ENCODE results near the gene HHAT. TPM values are rescaled to one million over a fixed set of nuclear protein-coding genes. Genes with fewer than 3 reads are reported as not detected.

The HHAT gene
- polyA plus RNA-seq, 4 donors = 0.27 to 4.0 (median 1.4) TPM

- peak in 1 of 2 donors; percentile 66 for DNase-seq
- Histone ChIP-seq H3K4me1 (ENCODE audit: control insufficient read depth in 3 of 3, insufficient read depth in 2 of 3, low read depth in 1 of 3, low read length in 2 of 3) (peaks cover 0 to 3% (median 0%) of the 10 kb centered on the region in 3 donors), H3K27ac (ENCODE audit: low read depth in 1 of 3, low read length in 2 of 3) (no peak overlapping the region), H3K9me3 (ENCODE audit: control insufficient read depth in 2 of 2, insufficient read depth in 1 of 2, low read depth in 1 of 2, low read length in 1 of 2) (peaks cover 0 to 5% of the 10 kb centered on the region in 2 donors), H3K36me3 (ENCODE audit: control insufficient read depth in 3 of 3, insufficient read depth in 2 of 3, low read depth in 1 of 3, low read length in 3 of 3) (peaks cover 0 to 2% (median 0%) of the 10 kb centered on the region in 3 donors), H3K4me3 (ENCODE audit: low read depth in 1 of 3, low read length in 3 of 3) (no peak overlapping the region), H3K27me3 (ENCODE audit: control insufficient read depth in 3 of 3, insufficient read depth in 3 of 3, low read length in 3 of 3) (no peaks in the 10 kb centered on the region)
- FAIRE-seq = no peak
- 19 to 40% (median 39%) methylated on average over 3 of the region's 3 CpGs for WGBS, 3 donors
Measured at GRCh38 chr1:210358626-210359025, 29.9 kb downstream of the HHAT start.

- H3K27ac ChIP-seq (ENCODE audit: low read depth in 1 of 3, low read length in 2 of 3) = no peak overlapping the region
- H3K9me3 ChIP-seq (ENCODE audit: control insufficient read depth in 2 of 2, insufficient read depth in 1 of 2, low read depth in 1 of 2, low read length in 1 of 2) = peaks cover 0 to 5% of the 10 kb centered on the region in 2 donors
- peaks cover 0 to 3% (median 0%) of the 10 kb centered on the region in 3 donors for H3K4me1 ChIP-seq (ENCODE audit: control insufficient read depth in 3 of 3, insufficient read depth in 2 of 3, low read depth in 1 of 3, low read length in 2 of 3)
- no peak for FAIRE-seq
- no peaks in the 10 kb centered on the region for H3K27me3 ChIP-seq (ENCODE audit: control insufficient read depth in 3 of 3, insufficient read depth in 3 of 3, low read length in 3 of 3)
- WGBS, 3 donors = 52 to 77% (median 66%) methylated on average over 3 of the region's 3 CpGs
- DNase-seq = peak in 1 of 2 donors; percentile 58
- peaks cover 0 to 2% (median 0%) of the 10 kb centered on the region in 3 donors for H3K36me3 ChIP-seq (ENCODE audit: control insufficient read depth in 3 of 3, insufficient read depth in 2 of 3, low read depth in 1 of 3, low read length in 3 of 3)
- no peak overlapping the region for H3K4me3 ChIP-seq (ENCODE audit: low read depth in 1 of 3, low read length in 3 of 3)
Measured at GRCh38 chr1:210359255-210359654, 30.6 kb downstream of the HHAT start.

- H3K27ac ChIP-seq (ENCODE audit: low read depth in 1 of 3, low read length in 2 of 3) = no peak overlapping the region
- no peak for FAIRE-seq
- peaks cover 0 to 2% (median 0%) of the 10 kb centered on the region in 3 donors for H3K36me3 ChIP-seq (ENCODE audit: control insufficient read depth in 3 of 3, insufficient read depth in 2 of 3, low read depth in 1 of 3, low read length in 3 of 3)
- H3K4me3 ChIP-seq (ENCODE audit: low read depth in 1 of 3, low read length in 3 of 3) = no peak overlapping the region
- 47 to 56% (median 47%) methylated on average over 10 of the region's 10 CpGs for WGBS, 3 donors
- H3K4me1 ChIP-seq (ENCODE audit: control insufficient read depth in 3 of 3, insufficient read depth in 2 of 3, low read depth in 1 of 3, low read length in 2 of 3) = peaks cover 0 to 3% (median 0%) of the 10 kb centered on the region in 3 donors
- H3K9me3 ChIP-seq (ENCODE audit: control insufficient read depth in 2 of 2, insufficient read depth in 1 of 2, low read depth in 1 of 2, low read length in 1 of 2) = peaks cover 0 to 5% of the 10 kb centered on the region in 2 donors
- peak; percentile 31 to 38 for DNase-seq
- no peaks in the 10 kb centered on the region for H3K27me3 ChIP-seq (ENCODE audit: control insufficient read depth in 3 of 3, insufficient read depth in 3 of 3, low read length in 3 of 3)
Measured at GRCh38 chr1:210360852-210361477, 32.3 kb downstream of the HHAT start.

- Histone ChIP-seq H3K4me1 (ENCODE audit: control insufficient read depth in 3 of 3, insufficient read depth in 2 of 3, low read depth in 1 of 3, low read length in 2 of 3) (peaks cover 0 to 3% (median 0%) of the 10 kb centered on the region in 3 donors), H3K9me3 (ENCODE audit: control insufficient read depth in 2 of 2, insufficient read depth in 1 of 2, low read depth in 1 of 2, low read length in 1 of 2) (peaks cover 0 to 5% of the 10 kb centered on the region in 2 donors), H3K27ac (ENCODE audit: low read depth in 1 of 3, low read length in 2 of 3) (no peak overlapping the region), H3K36me3 (ENCODE audit: control insufficient read depth in 3 of 3, insufficient read depth in 2 of 3, low read depth in 1 of 3, low read length in 3 of 3) (peaks cover 0 to 2% (median 0%) of the 10 kb centered on the region in 3 donors), H3K4me3 (ENCODE audit: low read depth in 1 of 3, low read length in 3 of 3) (no peak overlapping the region), H3K27me3 (ENCODE audit: control insufficient read depth in 3 of 3, insufficient read depth in 3 of 3, low read length in 3 of 3) (no peaks in the 10 kb centered on the region)
- 89 to 94% (median 93%) methylated on average over 4 of the region's 4 CpGs for WGBS, 3 donors
- DNase-seq (no peak), FAIRE-seq (no peak)
Measured at GRCh38 chr1:210361665-210362064, 33.0 kb downstream of the HHAT start.

GRCh38 chr1:210362526-210362925 lies 33.8 kb downstream of the HHAT start:
- H3K27me3 ChIP-seq (ENCODE audit: control insufficient read depth in 3 of 3, insufficient read depth in 3 of 3, low read length in 3 of 3) = no peaks in the 10 kb centered on the region
- H3K36me3 ChIP-seq (ENCODE audit: control insufficient read depth in 3 of 3, insufficient read depth in 2 of 3, low read depth in 1 of 3, low read length in 3 of 3) = peaks cover 0 to 2% (median 0%) of the 10 kb centered on the region in 3 donors
- FAIRE-seq = no peak
- WGBS, 3 donors = 65 to 81% (median 79%) methylated on average over 4 of the region's 4 CpGs
- DNase-seq = no peak
- H3K9me3 ChIP-seq (ENCODE audit: control insufficient read depth in 2 of 2, insufficient read depth in 1 of 2, low read depth in 1 of 2, low read length in 1 of 2) = peaks cover 0 to 5% of the 10 kb centered on the region in 2 donors
- peaks cover 0 to 3% (median 0%) of the 10 kb centered on the region in 3 donors for H3K4me1 ChIP-seq (ENCODE audit: control insufficient read depth in 3 of 3, insufficient read depth in 2 of 3, low read depth in 1 of 3, low read length in 2 of 3)
- H3K4me3 ChIP-seq (ENCODE audit: low read depth in 1 of 3, low read length in 3 of 3) = no peak overlapping the region
- H3K27ac ChIP-seq (ENCODE audit: low read depth in 1 of 3, low read length in 2 of 3) = no peak overlapping the region

- 63 to 88% (median 81%) methylated on average over 6 of the region's 6 CpGs for WGBS, 3 donors
- FAIRE-seq = no peak
Measured at GRCh38 chr1:210363119-210363518, 34.4 kb downstream of the HHAT start.

GRCh38 chr1:210364479-210364878 lies 35.8 kb downstream of the HHAT start:
- no peak for FAIRE-seq
- H3K27ac ChIP-seq (ENCODE audit: low read depth in 1 of 3, low read length in 2 of 3) = no peak overlapping the region
- 79 to 85% (median 84%) methylated on average over 5 of the region's 5 CpGs for WGBS, 3 donors
- H3K4me1 ChIP-seq (ENCODE audit: control insufficient read depth in 3 of 3, insufficient read depth in 2 of 3, low read depth in 1 of 3, low read length in 2 of 3) = peaks cover 0 to 3% (median 0%) of the 10 kb centered on the region in 3 donors
- no peaks in the 10 kb centered on the region for H3K27me3 ChIP-seq (ENCODE audit: control insufficient read depth in 3 of 3, insufficient read depth in 3 of 3, low read length in 3 of 3)
- H3K9me3 ChIP-seq (ENCODE audit: control insufficient read depth in 2 of 2, insufficient read depth in 1 of 2, low read depth in 1 of 2, low read length in 1 of 2) = peaks cover 0 to 2% of the 10 kb centered on the region in 2 donors
- no peak for DNase-seq
- peaks cover 0 to 2% (median 0%) of the 10 kb centered on the region in 3 donors for H3K36me3 ChIP-seq (ENCODE audit: control insufficient read depth in 3 of 3, insufficient read depth in 2 of 3, low read depth in 1 of 3, low read length in 3 of 3)
- H3K4me3 ChIP-seq (ENCODE audit: low read depth in 1 of 3, low read length in 3 of 3) = no peak overlapping the region

More at GRCh38 chr1:210363119-210363518, 34.4 kb downstream of the HHAT start:
- DNase-seq = no peak
- H3K4me3 ChIP-seq (ENCODE audit: low read depth in 1 of 3, low read length in 3 of 3) = no peak overlapping the region
- no peaks in the 10 kb centered on the region for H3K27me3 ChIP-seq (ENCODE audit: control insufficient read depth in 3 of 3, insufficient read depth in 3 of 3, low read length in 3 of 3)
- H3K36me3 ChIP-seq (ENCODE audit: control insufficient read depth in 3 of 3, insufficient read depth in 2 of 3, low read depth in 1 of 3, low read length in 3 of 3) = peaks cover 0 to 2% (median 0%) of the 10 kb centered on the region in 3 donors
- peaks cover 0 to 5% of the 10 kb centered on the region in 2 donors for H3K9me3 ChIP-seq (ENCODE audit: control insufficient read depth in 2 of 2, insufficient read depth in 1 of 2, low read depth in 1 of 2, low read length in 1 of 2)
- H3K27ac ChIP-seq (ENCODE audit: low read depth in 1 of 3, low read length in 2 of 3) = peak overlapping the region in 1 of 3 donors; percentile 46
- peaks cover 0 to 3% (median 0%) of the 10 kb centered on the region in 3 donors for H3K4me1 ChIP-seq (ENCODE audit: control insufficient read depth in 3 of 3, insufficient read depth in 2 of 3, low read depth in 1 of 3, low read length in 2 of 3)

- Histone ChIP-seq H3K9me3 (ENCODE audit: control insufficient read depth in 2 of 2, insufficient read depth in 1 of 2, low read depth in 1 of 2, low read length in 1 of 2) (no peaks in the 10 kb centered on the region), H3K4me3 (ENCODE audit: low read depth in 1 of 3, low read length in 3 of 3) (no peak overlapping the region), H3K4me1 (ENCODE audit: control insufficient read depth in 3 of 3, insufficient read depth in 2 of 3, low read depth in 1 of 3, low read length in 2 of 3) (no peaks in the 10 kb centered on the region), H3K27me3 (ENCODE audit: control insufficient read depth in 3 of 3, insufficient read depth in 3 of 3, low read length in 3 of 3) (no peaks in the 10 kb centered on the region), H3K27ac (ENCODE audit: low read depth in 1 of 3, low read length in 2 of 3) (no peak overlapping the region), H3K36me3 (ENCODE audit: control insufficient read depth in 3 of 3, insufficient read depth in 2 of 3, low read depth in 1 of 3, low read length in 3 of 3) (peaks cover 0 to 2% (median 0%) of the 10 kb centered on the region in 3 donors)
- DNase-seq (no peak), FAIRE-seq (no peak)
- WGBS, 3 donors = 87 to 90% (median 89%) methylated on average over 6 of the region's 6 CpGs
Measured at GRCh38 chr1:210366767-210367166, 38.1 kb downstream of the HHAT start.

All from small intestine (tissue), 7 donors.